OCI-LY7 (cell line): ENCODE measurements around the gene KRT76.

ENCODE experiments used
- CTCF ChIP-seq: fragments of 200-600 bp; sonication (generic); conservative IDR thresholded peaks from 2 replicates; pipeline ENCODE4 v1.5.1; 2014; ENCODE audit warnings: mild to moderate bottlenecking, antibody characterized with exemption, low read length, moderate library complexity, mixed read lengths
- EZH2phosphoT487 ChIP-seq: fragments of 200-600 bp; sonication (generic); IDR thresholded peaks from 2 replicates; pipeline ENCODE4 v1.6.1; 2018; ENCODE audit warnings: low read depth, borderline replicate concordance, mild to moderate bottlenecking, mixed run types, antibody characterized with exemption, low read length, moderate library complexity, mixed read lengths

- no peak for TF ChIP-seq CTCF
- no peak for TF ChIP-seq EZH2phosphoT487
Observed at GRCh38 chr12:52813885-52814709, 37.0 kb upstream of the KRT76 start, which contains the start of gene KRT4.
